Measurements from ENCODE around the gene MRFAP1L1.

DNA sequence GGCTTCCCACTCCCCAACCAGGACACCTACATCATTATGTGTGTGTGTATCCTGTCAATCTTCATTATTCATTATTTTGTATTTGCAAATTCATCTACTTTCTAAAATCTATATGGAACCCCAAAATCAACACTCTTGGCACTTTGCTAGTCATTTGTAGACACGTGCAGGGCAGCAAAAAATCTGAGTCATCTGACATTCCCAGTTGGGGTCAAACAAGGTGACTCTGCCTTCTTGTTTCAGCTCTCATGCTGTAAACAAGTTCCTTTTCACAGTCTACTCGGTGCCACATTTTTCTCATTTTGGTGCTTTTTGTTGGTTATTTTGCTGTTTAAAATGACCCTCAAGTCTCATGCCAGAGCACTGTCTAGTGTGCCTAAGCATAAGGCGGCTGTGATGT lies 5.9 kb downstream of the MRFAP1L1 start:
- TF ChIP-seq, protein P1, sequence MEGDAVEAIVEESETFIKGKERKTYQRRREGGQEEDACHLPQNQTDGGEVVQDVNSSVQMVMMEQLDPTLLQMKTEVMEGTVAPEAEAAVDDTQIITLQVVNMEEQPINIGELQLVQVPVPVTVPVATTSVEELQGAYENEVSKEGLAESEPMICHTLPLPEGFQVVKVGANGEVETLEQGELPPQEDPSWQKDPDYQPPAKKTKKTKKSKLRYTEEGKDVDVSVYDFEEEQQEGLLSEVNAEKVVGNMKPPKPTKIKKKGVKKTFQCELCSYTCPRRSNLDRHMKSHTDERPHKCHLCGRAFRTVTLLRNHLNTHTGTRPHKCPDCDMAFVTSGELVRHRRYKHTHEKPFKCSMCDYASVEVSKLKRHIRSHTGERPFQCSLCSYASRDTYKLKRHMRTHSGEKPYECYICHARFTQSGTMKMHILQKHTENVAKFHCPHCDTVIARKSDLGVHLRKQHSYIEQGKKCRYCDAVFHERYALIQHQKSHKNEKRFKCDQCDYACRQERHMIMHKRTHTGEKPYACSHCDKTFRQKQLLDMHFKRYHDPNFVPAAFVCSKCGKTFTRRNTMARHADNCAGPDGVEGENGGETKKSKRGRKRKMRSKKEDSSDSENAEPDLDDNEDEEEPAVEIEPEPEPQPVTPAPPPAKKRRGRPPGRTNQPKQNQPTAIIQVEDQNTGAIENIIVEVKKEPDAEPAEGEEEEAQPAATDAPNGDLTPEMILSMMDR (IDR thresholded peaks at IDR 0.05 in 2 of 3, conservative IDR thresholded peaks at IDR 0.05 in 1 of 3; ENCODE audit: control insufficient read depth in 2 of 3, extremely low read depth in 1 of 3, insufficient read depth in 1 of 3, low read depth in 3 of 3, low read length in 3 of 3): no peak
- TF ChIP-seq, protein P2, sequence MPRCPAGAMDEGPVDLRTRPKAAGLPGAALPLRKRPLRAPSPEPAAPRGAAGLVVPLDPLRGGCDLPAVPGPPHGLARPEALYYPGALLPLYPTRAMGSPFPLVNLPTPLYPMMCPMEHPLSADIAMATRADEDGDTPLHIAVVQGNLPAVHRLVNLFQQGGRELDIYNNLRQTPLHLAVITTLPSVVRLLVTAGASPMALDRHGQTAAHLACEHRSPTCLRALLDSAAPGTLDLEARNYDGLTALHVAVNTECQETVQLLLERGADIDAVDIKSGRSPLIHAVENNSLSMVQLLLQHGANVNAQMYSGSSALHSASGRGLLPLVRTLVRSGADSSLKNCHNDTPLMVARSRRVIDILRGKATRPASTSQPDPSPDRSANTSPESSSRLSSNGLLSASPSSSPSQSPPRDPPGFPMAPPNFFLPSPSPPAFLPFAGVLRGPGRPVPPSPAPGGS (IDR thresholded peaks at IDR 0.05; ENCODE audit: borderline replicate concordance, insufficient read depth, low read depth, low read length, poor library complexity, severe bottlenecking): no peak
- no peak for TF ChIP-seq NFIC (IDR thresholded peaks at IDR 0.05; ENCODE audit: low read depth, low read length)
- no peak for TF ChIP-seq POLR2AphosphoS5 (IDR thresholded peaks at IDR 0.05; ENCODE audit: low read length)
- TF ChIP-seq POLR2A (IDR thresholded peaks at IDR 0.05; ENCODE audit: low read depth, low read length): no peak
- TF ChIP-seq, protein P3, sequence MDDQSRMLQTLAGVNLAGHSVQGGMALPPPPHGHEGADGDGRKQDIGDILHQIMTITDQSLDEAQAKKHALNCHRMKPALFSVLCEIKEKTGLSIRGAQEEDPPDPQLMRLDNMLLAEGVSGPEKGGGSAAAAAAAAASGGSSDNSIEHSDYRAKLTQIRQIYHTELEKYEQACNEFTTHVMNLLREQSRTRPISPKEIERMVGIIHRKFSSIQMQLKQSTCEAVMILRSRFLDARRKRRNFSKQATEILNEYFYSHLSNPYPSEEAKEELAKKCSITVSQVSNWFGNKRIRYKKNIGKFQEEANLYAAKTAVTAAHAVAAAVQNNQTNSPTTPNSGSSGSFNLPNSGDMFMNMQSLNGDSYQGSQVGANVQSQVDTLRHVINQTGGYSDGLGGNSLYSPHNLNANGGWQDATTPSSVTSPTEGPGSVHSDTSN (IDR thresholded peaks at IDR 0.05; ENCODE audit: insufficient replicate concordance, low read depth, low read length): no peak
- TF ChIP-seq, protein P4, sequence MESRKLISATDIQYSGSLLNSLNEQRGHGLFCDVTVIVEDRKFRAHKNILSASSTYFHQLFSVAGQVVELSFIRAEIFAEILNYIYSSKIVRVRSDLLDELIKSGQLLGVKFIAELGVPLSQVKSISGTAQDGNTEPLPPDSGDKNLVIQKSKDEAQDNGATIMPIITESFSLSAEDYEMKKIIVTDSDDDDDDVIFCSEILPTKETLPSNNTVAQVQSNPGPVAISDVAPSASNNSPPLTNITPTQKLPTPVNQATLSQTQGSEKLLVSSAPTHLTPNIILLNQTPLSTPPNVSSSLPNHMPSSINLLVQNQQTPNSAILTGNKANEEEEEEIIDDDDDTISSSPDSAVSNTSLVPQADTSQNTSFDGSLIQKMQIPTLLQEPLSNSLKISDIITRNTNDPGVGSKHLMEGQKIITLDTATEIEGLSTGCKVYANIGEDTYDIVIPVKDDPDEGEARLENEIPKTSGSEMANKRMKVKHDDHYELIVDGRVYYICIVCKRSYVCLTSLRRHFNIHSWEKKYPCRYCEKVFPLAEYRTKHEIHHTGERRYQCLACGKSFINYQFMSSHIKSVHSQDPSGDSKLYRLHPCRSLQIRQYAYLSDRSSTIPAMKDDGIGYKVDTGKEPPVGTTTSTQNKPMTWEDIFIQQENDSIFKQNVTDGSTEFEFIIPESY (IDR thresholded peaks at IDR 0.05): no peak
- no peak for TF ChIP-seq RAD21 (IDR thresholded peaks at IDR 0.05; ENCODE audit: insufficient read depth, low read depth, low read length)

Data from GM12878 (cell line).